HG02885 (cell line): Measurements from ENCODE around the gene CDC27.
A peak's percentile ranks its signal among the peaks of the same experiment; 100 is the strongest.
"Not testable (repeated sequence)": the region's sequence is repeated elsewhere in the genome, so short reads cannot be mapped to it uniquely, and the experiment has no call there.

Experiments
- ATAC-seq: cut with Tn5 transposase; IDR thresholded peaks from one replicate; pipeline ENCODE4 v1.9.1; 2021; ENCODE audit warnings: mild to moderate bottlenecking; ENCODE audit not compliant: unreplicated experiment, poor library complexity

Gene CDC27

GRCh38 chr17:47221154-47221553 is 32.1 kb upstream of the CDC27 start:
- no peak for ATAC-seq

- ATAC-seq = no peak
Measured at GRCh38 chr17:47220531-47220999, 31.5 kb upstream of the CDC27 start.

GRCh38 chr17:47219621-47220475 is 30.8 kb upstream of the CDC27 start:
- ATAC-seq = no peak

- ATAC-seq = no peak
Measured at GRCh38 chr17:47218896-47219430, 29.9 kb upstream of the CDC27 start.

- not testable (repeated sequence) for ATAC-seq
Measured at GRCh38 chr17:47217279-47217678, 28.2 kb upstream of the CDC27 start.

- not testable (repeated sequence) for ATAC-seq
Measured at GRCh38 chr17:47216821-47217220, 27.7 kb upstream of the CDC27 start.

- ATAC-seq = no peak
Measured at GRCh38 chr17:47214931-47215330, 25.8 kb upstream of the CDC27 start.

- no peak for ATAC-seq
Measured at GRCh38 chr17:47213540-47213939, 24.4 kb upstream of the CDC27 start.

GRCh38 chr17:47212458-47212857 is 23.4 kb upstream of the CDC27 start:
- no peak for ATAC-seq

GRCh38 chr17:47210779-47211178 is 21.7 kb upstream of the CDC27 start:
- ATAC-seq = no peak

- ATAC-seq = no peak
Measured at GRCh38 chr17:47210105-47210504, 21.0 kb upstream of the CDC27 start.

- ATAC-seq = no peak
Measured at GRCh38 chr17:47209499-47209898, 20.4 kb upstream of the CDC27 start.

- ATAC-seq = no peak
Measured at GRCh38 chr17:47208744-47209488, 19.8 kb upstream of the CDC27 start, which contains the start of gene MYL4. MYL4 (plus strand) TSS chr17:47209348; CDS start chr17:47209423, 75 bp downstream.

GRCh38 chr17:47207143-47208067 is 18.3 kb upstream of the CDC27 start:
- ATAC-seq = no peak

GRCh38 chr17:47205419-47205963 is 16.4 kb upstream of the CDC27 start:
- ATAC-seq = peak; percentile 36

GRCh38 chr17:47204722-47205418 is 15.8 kb upstream of the CDC27 start:
- ATAC-seq = peak; percentile 66

GRCh38 chr17:47203984-47204721 is 15.1 kb upstream of the CDC27 start:
- no peak for ATAC-seq

- no peak for ATAC-seq
Measured at GRCh38 chr17:47201166-47201565, 12.1 kb upstream of the CDC27 start.

- ATAC-seq = no peak
Measured at GRCh38 chr17:47200325-47200664, 11.2 kb upstream of the CDC27 start.
